GM23338 (cell line): ENCODE results near the gene SCFD2. TPM values are rescaled to one million over a fixed set of nuclear protein-coding genes. Genes with fewer than 3 reads are reported as not detected.

Source experiments
- ATAC-seq: fragments of 200-7000 bp; cut with Tn5 transposase; 3 replicates; pipeline ENCODE4 v1.9.1; 2020
- DNase-seq: peaks from one replicate; pipeline ENCODE4 v3.0.0-alpha.2; 2015; ENCODE audit warnings: low spot score
- H2AFZ ChIP-seq: fragments of 200-600 bp; sonication (generic); 2 replicates; pipeline ENCODE4 v1.8.0; 2016; ENCODE audit warnings: antibody characterized with exemption, mild to moderate bottlenecking, moderate library complexity
- H3F3A ChIP-seq: fragments of 200-600 bp; sonication (generic); replicated peaks from 2 replicates; pipeline ENCODE4 v1.8.0; 2017; ENCODE audit warnings: antibody characterized with exemption, mixed run types, low read depth
- H3K27ac ChIP-seq: fragments of 200-600 bp; sonication (generic); 2 replicates; pipeline ENCODE4 v1.6.1; 2016; ENCODE audit warnings: low read depth
- H3K27me3 ChIP-seq: fragments of 200-600 bp; sonication (generic); 2 replicates; pipeline ENCODE4 v1.8.0; 2016; ENCODE audit warnings: mild to moderate bottlenecking, mixed run types, moderate library complexity; ENCODE audit not compliant: insufficient read depth
- H3K36me3 ChIP-seq: fragments of 200-600 bp; sonication (generic); 2 replicates; pipeline ENCODE4 v1.8.0; 2016; ENCODE audit warnings: mild to moderate bottlenecking; ENCODE audit not compliant: insufficient read depth
- H3K4me1 ChIP-seq: fragments of 200-600 bp; sonication (generic); 2 replicates; pipeline ENCODE4 v1.8.0; 2016; ENCODE audit warnings: mild to moderate bottlenecking, moderate library complexity; ENCODE audit not compliant: insufficient read depth
- H3K4me2 ChIP-seq: fragments of 200-600 bp; sonication (generic); 2 replicates; pipeline ENCODE4 v1.7.1; 2017; ENCODE audit warnings: mixed run types
- H3K4me3 ChIP-seq: fragments of 200-600 bp; sonication (generic); 2 replicates; pipeline ENCODE4 v1.6.1; 2016; ENCODE audit warnings: mixed run types
- H3K79me2 ChIP-seq: fragments of 200-600 bp; sonication (generic); replicated peaks from 2 replicates; pipeline ENCODE4 v1.8.0; 2017; ENCODE audit warnings: mild to moderate bottlenecking; ENCODE audit not compliant: insufficient read depth
- H3K9me2 ChIP-seq: fragments of 200-600 bp; sonication (generic); 2 replicates; pipeline ENCODE4 v1.8.0; 2017; ENCODE audit not compliant: insufficient read depth
- H4K20me1 ChIP-seq: fragments of 200-600 bp; sonication (generic); replicated peaks from 2 replicates; pipeline ENCODE4 v1.8.0; 2017; ENCODE audit warnings: mild to moderate bottlenecking; ENCODE audit not compliant: insufficient read depth
- H3K27ac Mint-ChIP-seq: 2 replicates; pipeline ENCODE4 v1.8.0; 2020; ENCODE audit warnings: inconsistent platforms, mild to moderate bottlenecking, moderate library complexity, mixed read lengths
- H3K27me3 Mint-ChIP-seq: 3 replicates; pipeline ENCODE4 v1.8.0; 2022; ENCODE audit warnings: low read depth, mild to moderate bottlenecking, moderate library complexity, mixed read lengths, inconsistent platforms; ENCODE audit not compliant: insufficient read depth, poor library complexity
- H3K36me3 Mint-ChIP-seq: 3 replicates; pipeline ENCODE4 v1.8.0; 2021; ENCODE audit warnings: low read depth, mild to moderate bottlenecking, inconsistent platforms, moderate library complexity, mixed read lengths
- H3K4me1 Mint-ChIP-seq: 3 replicates; pipeline ENCODE4 v1.8.0; 2020; ENCODE audit warnings: mild to moderate bottlenecking, inconsistent platforms, mixed read lengths
- H3K4me3 Mint-ChIP-seq: 3 replicates; pipeline ENCODE4 v1.8.0; 2021; ENCODE audit warnings: moderate library complexity, mild to moderate bottlenecking, inconsistent platforms, mixed read lengths
- H3K9me3 Mint-ChIP-seq: 3 replicates; pipeline ENCODE4 v1.8.0; 2020; ENCODE audit warnings: moderate library complexity, mild to moderate bottlenecking, inconsistent platforms, mixed read lengths
- CREB1 ChIP-seq: fragments of 250-450 bp; sonication (Bioruptor Pico); IDR thresholded peaks from 2 replicates; pipeline ENCODE4 v1.5.0; 2020; ENCODE audit warnings: low read depth, mild to moderate bottlenecking, moderate library complexity
- CTCF ChIP-seq, 2 experiments: fragments of 200-600 bp in 1 of 2; sonication (generic) in 1 of 2; conservative IDR thresholded peaks; 2 replicates each; pipeline versions ENCODE4 v1.5.1 to v1.6.1; 2016 to 2017; ENCODE audit warnings: antibody characterized with exemption in 2 of 2, low read depth in 2 of 2, mild to moderate bottlenecking in 2 of 2, moderate library complexity in 1 of 2
- EZH2 ChIP-seq: fragments of 200-600 bp; sonication (generic); IDR thresholded peaks from one replicate; pipeline ENCODE4 v1.8.0; 2017; ENCODE audit warnings: antibody characterized with exemption, mild to moderate bottlenecking, low read depth; ENCODE audit not compliant: unreplicated experiment
- EZH2phosphoT487 ChIP-seq: fragments of 200-600 bp; sonication (generic); IDR thresholded peaks from one replicate; pipeline ENCODE4 v1.8.1; 2018; ENCODE audit warnings: antibody characterized with exemption; ENCODE audit not compliant: unreplicated experiment
- NANOG ChIP-seq: IDR thresholded peaks from 2 replicates; pipeline ENCODE4 v1.6.1; 2016; ENCODE audit warnings: antibody characterized with exemption, borderline replicate concordance
- POLR2AphosphoS5 ChIP-seq: IDR thresholded peaks from 2 replicates; pipeline ENCODE4 v1.6.1; 2016; ENCODE audit warnings: antibody characterized with exemption, low read depth
- REST ChIP-seq: IDR thresholded peaks from one replicate; pipeline ENCODE4 v1.6.1; 2018; ENCODE audit warnings: antibody characterized with exemption; ENCODE audit not compliant: unreplicated experiment
- STAT1 ChIP-seq: IDR thresholded peaks from one replicate; pipeline ENCODE4 v1.6.1; 2016; ENCODE audit warnings: antibody characterized with exemption; ENCODE audit not compliant: unreplicated experiment
- ZNF114 ChIP-seq: fragments of 250-450 bp; sonication (Bioruptor Pico); IDR thresholded peaks from 2 replicates; pipeline ENCODE4 v1.5.0; 2020; ENCODE audit warnings: mild to moderate bottlenecking, moderate library complexity
- ZNF331 ChIP-seq: fragments of 250-450 bp; sonication (Bioruptor Pico); IDR thresholded peaks from 2 replicates; pipeline ENCODE4 v1.5.0; 2020; ENCODE audit warnings: low read depth, mild to moderate bottlenecking, moderate library complexity
- ZNF462 ChIP-seq: fragments of 250-450 bp; sonication (Bioruptor Pico); IDR thresholded peaks from 2 replicates; pipeline ENCODE4 v1.5.0; 2020; ENCODE audit warnings: mild to moderate bottlenecking, moderate library complexity
- polyA plus RNA-seq: library from polyadenylated mRNA; unstranded; fragments of >200 nt; fragmentation: Nextera tagmentation; extraction: Ambion mirVana; gene quantifications from 2 replicates; pipeline ENCODE4 v1.2.1, GENCODE V29; 2016
- total RNA-seq: library from RNA; depleted of rRNA; stranded (reverse); fragments of >200 nt; shearing (Covaris generic); gene quantifications from 2 replicates; pipeline ENCODE4 v1.2.3, GENCODE V29; 2014

SCFD2 gene
- total and polyA plus RNA-seq, 2 experiments from 2014 or later: 5.7 to 17.5 TPM

- peaks cover 63% of the 10 kb centered on the region for H3K36me3 Mint-ChIP-seq
- Histone ChIP-seq H3K4me3 (peak overlapping the region; percentile 98), H2AFZ (no peak overlapping the region), H3K4me2 (peak overlapping the region; percentile 98), H3K36me3 (peaks cover 29% of the 10 kb centered on the region), H3K27me3 (no peaks in the 10 kb centered on the region), H3F3A (peaks cover 41% of the 10 kb centered on the region), H3K9me2 (peaks cover 10% of the 10 kb centered on the region; the same call in 1 of the 2 replicates), H4K20me1 (peaks cover 26% of the 10 kb centered on the region), H3K27ac (peak overlapping the region; percentile 43; the same call in 1 of the 2 replicates), H3K79me2 (peaks cover 35% of the 10 kb centered on the region), H3K4me1 (peaks cover 45% of the 10 kb centered on the region)
- peaks cover 26% of the 10 kb centered on the region for H3K9me3 Mint-ChIP-seq
- peaks cover 13% of the 10 kb centered on the region for H3K27me3 Mint-ChIP-seq
- TF ChIP-seq NANOG: no peak
- TF ChIP-seq ZNF331: no peak
- TF ChIP-seq CTCF (conservative IDR thresholded peaks at IDR 0.05; ENCODE audit: low read depth in 2 of 2): no peak
- no peak for TF ChIP-seq EZH2phosphoT487
- no peak for TF ChIP-seq EZH2
- TF ChIP-seq ZNF462: no peak
- no peak for TF ChIP-seq CREB1 (CRISPR knock-in tag)
- no peak for TF ChIP-seq ZNF114
- no peak for TF ChIP-seq POLR2AphosphoS5
- TF ChIP-seq REST: no peak
- no peak for TF ChIP-seq STAT1
- no peak overlapping the region for H3K27ac Mint-ChIP-seq
- peaks cover 57% of the 10 kb centered on the region for H3K4me1 Mint-ChIP-seq
- ATAC-seq (peak; percentile 3), DNase-seq (peak; percentile 57)
- H3K4me3 Mint-ChIP-seq: peak overlapping the region; percentile 91
These were observed 504.6 kb downstream of the SCFD2 start for GRCh38 chr4:52861171-52861823.
